Mesodermal cell (in vitro differentiated cells): ENCODE data around the gene GPX2.

Experiments used
- H3K27ac ChIP-seq: 2 replicates; pipeline ENCODE4 v1.7.0; 2013; ENCODE audit warnings: mild to moderate bottlenecking, low read depth, low read length, moderate library complexity; ENCODE audit not compliant: severe bottlenecking
- H3K36me3 ChIP-seq: 2 replicates; pipeline ENCODE4 v1.7.1; 2013; ENCODE audit warnings: mild to moderate bottlenecking, low read length, moderate library complexity; ENCODE audit not compliant: control insufficient read depth, insufficient read depth
- H3K4me1 ChIP-seq: one replicate; pipeline ENCODE4 v1.7.1; 2013; ENCODE audit warnings: mild to moderate bottlenecking, low read length; ENCODE audit not compliant: insufficient read depth, control insufficient read depth, poor library complexity, severe bottlenecking
- H3K4me3 ChIP-seq: 2 replicates; pipeline ENCODE4 v1.7.0; 2013; ENCODE audit warnings: low read length, control low read depth, mild to moderate bottlenecking; ENCODE audit not compliant: insufficient read depth, poor library complexity, severe bottlenecking; ENCODE audit errors: extremely low read depth
- H3K9me3 ChIP-seq: 2 replicates; pipeline ENCODE4 v1.7.1; 2013; ENCODE audit warnings: mild to moderate bottlenecking, low read length, moderate library complexity; ENCODE audit not compliant: control insufficient read depth
- WGBS, 2 experiments: methylation state at CpG; one replicate each; pipeline ENCODE4 v1.1.5; 2013; ENCODE audit warnings: missing lambda C conversion rate in 2 of 2; ENCODE audit not compliant: insufficient coverage in 2 of 2; 5-methylcytosine and 5-hydroxymethylcytosine counted together

Gene GPX2

DNA sequence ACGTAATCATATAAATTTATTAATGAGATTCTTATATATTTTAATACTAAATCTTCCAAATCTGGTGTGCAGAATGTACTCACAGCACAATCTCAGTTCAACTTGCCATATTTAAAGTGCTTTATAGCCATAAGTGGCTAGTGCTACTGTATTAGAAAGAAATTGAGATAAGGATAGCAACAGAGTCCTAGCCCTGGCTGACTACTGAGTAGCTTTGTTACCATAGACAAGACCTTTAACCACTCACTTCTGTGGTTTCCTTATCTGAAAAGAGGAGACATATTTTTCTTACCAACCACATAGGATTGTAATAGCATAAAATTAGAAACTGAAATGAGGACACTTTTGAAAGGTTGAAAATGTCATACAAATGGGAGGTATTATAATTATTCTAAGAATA is 30.3 kb downstream of the GPX2 start:
- no CpG with 5 or more reads among the region's 1 CpG for WGBS, 2 experiments
- Histone ChIP-seq H3K4me1 (peaks cover 7% of the 10 kb centered on the region), H3K36me3 (no peaks in the 10 kb centered on the region), H3K4me3 (no peak overlapping the region), H3K27ac (no peak overlapping the region), H3K9me3 (no peaks in the 10 kb centered on the region)

- Histone ChIP-seq H3K36me3 (no peaks in the 10 kb centered on the region), H3K9me3 (no peaks in the 10 kb centered on the region), H3K4me1 (peaks cover 7% of the 10 kb centered on the region), H3K27ac (no peak overlapping the region), H3K4me3 (no peak overlapping the region)
- WGBS, 2 experiments: 0% methylated on average over 2 of the region's 3 CpGs
Observed at GRCh38 chr14:64910847-64911495, 31.6 kb downstream of the GPX2 start.

GRCh38 chr14:64906022-64906421 is 36.5 kb downstream of the GPX2 start:
- Histone ChIP-seq H3K4me1 (no peaks in the 10 kb centered on the region), H3K4me3 (no peak overlapping the region), H3K27ac (no peak overlapping the region), H3K36me3 (no peaks in the 10 kb centered on the region), H3K9me3 (no peaks in the 10 kb centered on the region)
- 85 to 88% methylated on average over 4 of the region's 6 CpGs for WGBS, 2 experiments

DNA sequence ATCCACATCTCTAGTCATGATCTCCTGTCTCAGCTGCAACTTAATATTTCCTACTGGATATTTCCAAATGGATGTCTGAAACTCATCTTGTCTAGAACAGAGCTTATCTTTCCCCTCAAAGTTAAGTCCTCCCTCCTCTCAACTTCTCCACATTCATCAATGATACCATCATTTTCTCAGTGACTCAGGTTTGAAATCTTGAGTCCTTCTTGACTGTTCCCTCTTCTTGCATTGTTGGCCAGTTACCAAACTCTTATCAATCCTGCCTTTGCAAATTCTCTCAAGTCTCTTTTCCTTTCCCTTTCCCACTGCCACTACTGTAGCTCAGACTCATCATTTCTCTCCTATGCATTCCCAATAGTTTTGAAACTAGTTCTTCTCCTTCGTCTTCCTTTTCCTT is 42.6 kb downstream of the GPX2 start:
- Histone ChIP-seq H3K9me3 (no peaks in the 10 kb centered on the region), H3K36me3 (no peaks in the 10 kb centered on the region), H3K27ac (no peak overlapping the region), H3K4me1 (no peaks in the 10 kb centered on the region), H3K4me3 (no peak overlapping the region)
- WGBS, 2 experiments: no CpG with 5 or more reads among the region's 1 CpG

DNA sequence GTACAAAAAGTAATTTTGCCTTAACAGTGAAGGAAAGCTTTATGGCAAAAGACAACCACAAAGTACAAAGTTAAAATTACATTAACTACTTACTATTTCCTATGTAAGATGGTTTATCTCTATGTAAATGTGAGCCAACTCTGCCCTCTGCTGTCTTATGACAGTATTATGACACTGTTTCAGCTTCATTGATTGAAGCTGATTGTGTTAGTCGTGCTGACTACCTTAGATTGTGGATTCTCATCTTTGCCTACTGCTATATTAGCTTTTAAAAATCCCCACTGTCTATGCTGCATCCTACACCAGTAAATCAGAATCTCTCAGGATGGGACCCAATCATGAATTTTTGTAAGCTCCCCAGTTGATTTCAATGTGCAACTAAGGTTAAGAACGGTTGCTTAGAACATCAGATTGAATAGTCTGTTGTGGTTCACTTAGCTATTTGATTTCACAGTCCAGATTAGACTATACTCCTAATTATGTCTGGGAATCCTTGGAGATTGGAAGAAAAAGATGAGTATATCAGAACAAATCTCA is 50.6 kb downstream of the GPX2 start:
- no peak overlapping the region for H3K4me3 ChIP-seq
- no peaks in the 10 kb centered on the region for H3K4me1 ChIP-seq
- no peaks in the 10 kb centered on the region for H3K36me3 ChIP-seq
- no peaks in the 10 kb centered on the region for H3K9me3 ChIP-seq
- H3K27ac ChIP-seq: no peak overlapping the region
- 0% methylated on average over 1 of the region's 2 CpGs; no CpG with 5 or more reads in 1 of the 2 experiments for WGBS, 2 experiments

GRCh38 chr14:64891173-64891838 is 51.2 kb downstream of the GPX2 start:
- Histone ChIP-seq H3K4me3 (no peak overlapping the region), H3K4me1 (no peaks in the 10 kb centered on the region), H3K9me3 (no peaks in the 10 kb centered on the region), H3K27ac (no peak overlapping the region), H3K36me3 (no peaks in the 10 kb centered on the region)
- WGBS, 2 experiments: 95% methylated on average over 2 of the region's 4 CpGs; no CpG with 5 or more reads in 1 of the 2 experiments

DNA sequence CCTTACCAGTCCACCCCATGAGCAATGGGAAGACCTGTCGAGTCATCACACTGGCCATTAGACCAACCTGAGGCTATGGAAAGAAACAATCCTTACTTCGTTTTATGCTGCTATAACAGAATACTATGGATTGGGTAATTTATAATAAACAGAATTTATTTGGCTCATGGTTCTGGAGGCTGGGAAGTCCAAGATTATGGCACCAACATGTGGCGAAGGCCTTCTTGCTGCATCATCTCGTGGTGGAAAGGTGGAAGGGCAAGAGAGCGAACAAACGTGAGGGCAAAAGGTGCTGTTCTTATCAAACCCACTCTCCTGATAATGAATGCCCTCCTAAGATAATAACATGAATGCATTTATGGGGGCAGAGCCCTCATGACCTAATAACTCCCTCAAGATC is 53.2 kb downstream of the GPX2 start:
- WGBS, 2 experiments: 70% methylated on average over 2 of the region's 6 CpGs; no CpG with 5 or more reads in 1 of the 2 experiments
- Histone ChIP-seq H3K4me3 (no peak overlapping the region), H3K4me1 (no peaks in the 10 kb centered on the region), H3K36me3 (no peaks in the 10 kb centered on the region), H3K9me3 (no peaks in the 10 kb centered on the region), H3K27ac (no peak overlapping the region)
